HepG2 (cell line): ENCODE measurements around the gene PARD3. TPM values are rescaled to one million over a fixed set of nuclear protein-coding genes. Genes with fewer than 3 reads are reported as not detected.

Source experiments
- ATAC-seq: fragments of 200-7000 bp; cut with Tn5 transposase; 3 replicates; pipeline ENCODE4 v1.9.1; 2020; ENCODE audit warnings: mild to moderate bottlenecking, moderate library complexity
- BruUV-seq: library from RNA; stranded (reverse); fragments of 400-500 nt; replicated peaks from 2 replicates; lab custom pipeline; 2021; lab: Mats Ljungman, UMichigan
- CTCF ChIA-PET: fragments of 300-600 bp; formaldehyde crosslinking; extraction: SDS; loops from one replicate; lab custom pipeline; 2021; ENCODE audit warnings: low total read pairs, inconsistent platforms, low intra/inter-chr PET ratio; lab: Yijun Ruan, JAX
- POLR2A ChIA-PET: fragments of 350-600 bp; sonication (Branson Sonifier 250); formaldehyde crosslinking; loops from one replicate; lab custom pipeline; 2020; ENCODE audit warnings: antibody characterized with exemption, inconsistent platforms; lab: Yijun Ruan, JAX
- DNase-seq: peaks from one replicate; pipeline ENCODE4 v3.0.0-alpha.2; 2015; ENCODE audit warnings: low spot score
- FAIRE-seq: peaks from 3 replicates; lab custom pipeline; 2011; peaks lifted over from hg19 to GRCh38; lab: Jason Lieb, UNC
- H2AFZ ChIP-seq: one replicate; pipeline ENCODE4 v1.6.1; 2011; ENCODE audit warnings: low read length, inconsistent platforms
- H3K27ac ChIP-seq: fragments of 300-600 bp; 3 replicates; pipeline ENCODE4 v1.8.0; 2011; ENCODE audit warnings: mixed run types, mild to moderate bottlenecking, mixed read lengths, low read length, inconsistent platforms; ENCODE audit not compliant: insufficient read depth; ENCODE audit errors: extremely low read length
- H3K27me3 ChIP-seq, 2 experiments: fragments of 200-600 bp in 1 of 2; 2 replicates in 1 of 2; 3 replicates in 1 of 2; pipeline versions ENCODE4 v1.6.0 to v1.8.0; 2011; ENCODE audit warnings: low read length in 2 of 2, mild to moderate bottlenecking in 2 of 2, moderate library complexity in 2 of 2, inconsistent platforms in 1 of 2; ENCODE audit not compliant: insufficient read depth in 2 of 2, control insufficient read depth in 1 of 2
- H3K36me3 ChIP-seq, 2 experiments: fragments of 200-600 bp in 1 of 2; replicated peaks in 1 of 2; 2 replicates in 1 of 2; 3 replicates in 1 of 2; pipeline versions ENCODE4 v1.5.1 to v1.8.0; 2011; ENCODE audit warnings: low read length in 2 of 2, inconsistent platforms in 1 of 2; ENCODE audit not compliant: insufficient read depth in 2 of 2, control insufficient read depth in 1 of 2
- H3K4me1 ChIP-seq: 2 replicates; pipeline ENCODE4 v1.5.1; 2012; ENCODE audit warnings: low read length, inconsistent platforms; ENCODE audit not compliant: insufficient read depth
- H3K4me2 ChIP-seq: 2 replicates; pipeline ENCODE4 v1.6.0; 2011; ENCODE audit warnings: low read depth, low read length, inconsistent platforms
- H3K4me3 ChIP-seq, 3 experiments: fragments of 200-600 bp in 1 of 3; sonication (generic), shearing (Covaris generic) in 1 of 3; replicated peaks in 1 of 3; 2 replicates each; pipeline ENCODE4 v1.5.1; 2011 to 2016; ENCODE audit warnings: low read length in 3 of 3, inconsistent platforms in 2 of 3, low read depth in 2 of 3, mild to moderate bottlenecking in 2 of 3, control low read depth in 1 of 3, mixed read lengths in 1 of 3; ENCODE audit not compliant: insufficient read depth in 1 of 3
- H3K79me2 ChIP-seq: one replicate; pipeline ENCODE4 v1.6.1; 2011; ENCODE audit warnings: low read length, inconsistent platforms; ENCODE audit not compliant: insufficient read depth
- H3K9ac ChIP-seq: 2 replicates; pipeline ENCODE4 v1.6.0; 2011; ENCODE audit warnings: mild to moderate bottlenecking, low read depth, low read length, inconsistent platforms; ENCODE audit not compliant: insufficient read depth
- H3K9me3 ChIP-seq: 2 replicates; pipeline ENCODE4 v1.5.1; 2012; ENCODE audit warnings: mild to moderate bottlenecking, low read length
- H4K20me1 ChIP-seq: 2 replicates; pipeline ENCODE4 v1.6.0; 2011; ENCODE audit warnings: inconsistent platforms, mild to moderate bottlenecking, low read length, moderate library complexity; ENCODE audit not compliant: insufficient read depth
- MAFF ChIP-seq: IDR thresholded peaks from 2 replicates; pipeline ENCODE4 v1.6.1; 2011; ENCODE audit warnings: low read depth, low read length, improper control_type of control experiment
- MAFK ChIP-seq, 2 experiments: IDR thresholded peaks in 1 of 2; conservative IDR thresholded peaks in 1 of 2; 2 replicates each; pipeline ENCODE4 v1.6.1; 2011; ENCODE audit warnings: improper control_type of control experiment in 2 of 2, low read length in 2 of 2
- MTF2 ChIP-seq: sonication (generic); formaldehyde crosslinking; IDR thresholded peaks from 2 replicates; pipeline ENCODE4 v1.5.0; 2020; ENCODE audit warnings: missing genetic modification reagents, borderline replicate concordance
- ZFP36L1 ChIP-seq: sonication (generic); formaldehyde crosslinking; IDR thresholded peaks from 2 replicates; pipeline ENCODE4 v1.8.0; 2022; ENCODE audit warnings: mild to moderate bottlenecking, missing genetic modification reagents, moderate library complexity
- ZKSCAN8 ChIP-seq: IDR thresholded peaks from 2 replicates; pipeline ENCODE4 v1.6.1; 2016; ENCODE audit warnings: borderline replicate concordance, missing genetic modification reagents, missing compliant biosample characterization
- WGBS: methylation state at CpG from one replicate; pipeline ENCODE4 v1.1.6; 2017; ENCODE audit warnings: low lambda C conversion rate; 5-methylcytosine and 5-hydroxymethylcytosine counted together
- in situ Hi-C: cut with HindIII; loops from 2 replicates; pipeline ENCODE4 v1.10.0; 2017; ENCODE audit warnings: low pct_unique_long_range_greater_than_20kb; ENCODE audit not compliant: extremely low pct_ligation_motif_present
- intact Hi-C: fragments of 100-400 bp; cut with micrococcal nuclease; formaldehyde crosslinking; loops from one replicate; pipeline ENCODE4 v1.10.0; 2022; ENCODE audit not compliant: unreplicated experiment
- polyA plus RNA-seq, 8 experiments: library from polyadenylated mRNA; depleted of rRNA in 3 of 8; stranded (reverse) in 7 of 8; unstranded in 1 of 8; fragments of >200 nt; fragmentation: Illumina TruSeq in 4 of 8; extraction: Trizol in 4 of 8; gene quantifications; 2 replicates each; pipeline versions ENCODE4 v1.2.1 to v1.2.3, GENCODE V29; 2011 to 2016; ENCODE audit warnings: low read depth in 4 of 8, missing spikeins in 1 of 8, mixed read lengths in 1 of 8; ENCODE audit not compliant: insufficient read depth in 1 of 8
- total RNA-seq, 5 experiments: library from RNA; depleted of rRNA; stranded (reverse); fragments of >200 nt; fragmentation: Illumina TruSeq; extraction: Trizol; gene quantifications; 2 replicates each; pipeline ENCODE4 v1.2.3, GENCODE V29; 2016; ENCODE audit warnings: low read depth in 1 of 5
- TF ChIP-seq, protein P1 (sequence below): sonication (generic); formaldehyde crosslinking; IDR thresholded peaks from 2 replicates; pipeline ENCODE4 v1.8.1; 2023; ENCODE audit warnings: mild to moderate bottlenecking, moderate library complexity, missing genetic modification reagents
- TF ChIP-seq, protein P2 (sequence below): sonication (generic); formaldehyde crosslinking; IDR thresholded peaks from 2 replicates; pipeline ENCODE4 v1.9.0; 2021; ENCODE audit warnings: missing genetic modification reagents, borderline replicate concordance
- TF ChIP-seq, protein P3 (sequence below): sonication (generic); formaldehyde crosslinking; IDR thresholded peaks from 2 replicates; pipeline ENCODE4 v1.8.1; 2023; ENCODE audit warnings: mild to moderate bottlenecking, missing genetic modification reagents
- TF ChIP-seq, protein P4 (sequence below): sonication (generic); formaldehyde crosslinking; IDR thresholded peaks from 2 replicates; pipeline ENCODE4 v1.4.0; 2020; ENCODE audit warnings: missing genetic modification reagents, borderline replicate concordance
- TF ChIP-seq, protein P5 (sequence below): sonication (generic); formaldehyde crosslinking; IDR thresholded peaks from 2 replicates; pipeline ENCODE4 v1.5.0; 2020; ENCODE audit warnings: mild to moderate bottlenecking, missing genetic modification reagents

PARD3 gene
- total and polyA plus RNA-seq, 2 of the 13 experiments (the other 11 are each of a cell fraction or from before 2014, with no cell fraction given): 40.9 to 60.0 TPM

DNA sequence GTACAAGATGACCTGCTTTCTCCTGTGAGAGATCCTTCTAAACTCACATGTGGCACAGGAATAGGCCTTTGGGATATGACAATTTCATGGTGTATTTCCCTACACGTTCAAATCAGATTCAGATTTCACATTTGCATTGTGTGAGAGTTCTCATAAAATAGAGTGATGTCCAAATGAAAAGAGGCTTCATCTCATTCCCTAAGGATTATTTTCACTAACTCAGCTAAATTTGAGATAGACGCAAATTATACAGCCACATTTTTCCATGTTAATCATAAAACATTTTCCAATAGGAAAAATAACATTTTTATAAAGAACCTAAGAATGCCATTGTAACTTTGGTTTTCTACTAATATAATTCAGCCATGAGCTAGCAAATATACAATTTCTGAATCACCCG, 35.5 kb upstream of the PARD3 start:
- DNase-seq (no peak), ATAC-seq (no peak), FAIRE-seq (no peak)
- Histone ChIP-seq H3K36me3 (no peaks in the 10 kb centered on the region), H3K27me3 (no peaks in the 10 kb centered on the region), H3K79me2 (no peaks in the 10 kb centered on the region), H4K20me1 (no peaks in the 10 kb centered on the region), H3K4me1 (no peaks in the 10 kb centered on the region), H2AFZ (no peak overlapping the region), H3K4me2 (no peak overlapping the region), H3K27ac (no peak overlapping the region), H3K9me3 (no peaks in the 10 kb centered on the region), H3K4me3 (no peak overlapping the region), H3K9ac (no peak overlapping the region)
- 64% methylated on average over 3 of the region's 3 CpGs for WGBS
- ChIA-PET POLR2A (no interaction called here), CTCF (no interaction called here)
- in situ Hi-C loops: no loop called here
- no TSS peak for BruUV-seq
- intact Hi-C loops: no loop called here
- TF ChIP-seq MAFK (conservative IDR thresholded peaks at IDR 0.05 in 1 of 2, IDR thresholded peaks at IDR 0.05 in 1 of 2; ENCODE audit: low read length in 2 of 2): peak; percentile 43 to 46; a peak in 3 of 4 replicates
- TF ChIP-seq ZKSCAN8 (CRISPR knock-in tag): no peak
- TF ChIP-seq, protein P1, sequence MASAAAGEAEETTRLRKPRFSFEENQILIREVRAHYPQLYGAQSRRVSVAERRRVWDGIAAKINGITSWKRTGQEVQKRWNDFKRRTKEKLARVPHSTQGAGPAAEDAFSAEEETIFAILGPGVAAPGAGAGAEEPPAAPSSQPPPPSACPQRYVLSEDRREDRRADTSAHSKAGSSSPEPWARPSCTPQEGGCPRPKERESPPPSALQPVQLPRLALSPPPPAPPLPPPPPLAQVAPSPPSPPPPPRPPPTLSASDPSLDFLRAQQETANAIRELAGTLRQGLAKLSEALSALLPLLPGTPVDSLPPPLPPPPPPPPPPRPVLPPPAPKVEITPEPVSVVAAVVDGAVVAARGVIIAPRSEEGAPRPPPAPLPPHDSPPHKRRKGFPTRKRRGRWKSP (CRISPR knock-in tag): no peak
- TF ChIP-seq, protein P2, sequence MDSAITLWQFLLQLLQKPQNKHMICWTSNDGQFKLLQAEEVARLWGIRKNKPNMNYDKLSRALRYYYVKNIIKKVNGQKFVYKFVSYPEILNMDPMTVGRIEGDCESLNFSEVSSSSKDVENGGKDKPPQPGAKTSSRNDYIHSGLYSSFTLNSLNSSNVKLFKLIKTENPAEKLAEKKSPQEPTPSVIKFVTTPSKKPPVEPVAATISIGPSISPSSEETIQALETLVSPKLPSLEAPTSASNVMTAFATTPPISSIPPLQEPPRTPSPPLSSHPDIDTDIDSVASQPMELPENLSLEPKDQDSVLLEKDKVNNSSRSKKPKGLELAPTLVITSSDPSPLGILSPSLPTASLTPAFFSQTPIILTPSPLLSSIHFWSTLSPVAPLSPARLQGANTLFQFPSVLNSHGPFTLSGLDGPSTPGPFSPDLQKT (CRISPR knock-in tag): no peak
- no peak for TF ChIP-seq MTF2
- TF ChIP-seq, protein P3, sequence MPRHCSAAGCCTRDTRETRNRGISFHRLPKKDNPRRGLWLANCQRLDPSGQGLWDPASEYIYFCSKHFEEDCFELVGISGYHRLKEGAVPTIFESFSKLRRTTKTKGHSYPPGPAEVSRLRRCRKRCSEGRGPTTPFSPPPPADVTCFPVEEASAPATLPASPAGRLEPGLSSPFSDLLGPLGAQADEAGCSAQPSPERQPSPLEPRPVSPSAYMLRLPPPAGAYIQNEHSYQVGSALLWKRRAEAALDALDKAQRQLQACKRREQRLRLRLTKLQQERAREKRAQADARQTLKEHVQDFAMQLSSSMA (CRISPR knock-in tag): no peak
- TF ChIP-seq, protein P4, sequence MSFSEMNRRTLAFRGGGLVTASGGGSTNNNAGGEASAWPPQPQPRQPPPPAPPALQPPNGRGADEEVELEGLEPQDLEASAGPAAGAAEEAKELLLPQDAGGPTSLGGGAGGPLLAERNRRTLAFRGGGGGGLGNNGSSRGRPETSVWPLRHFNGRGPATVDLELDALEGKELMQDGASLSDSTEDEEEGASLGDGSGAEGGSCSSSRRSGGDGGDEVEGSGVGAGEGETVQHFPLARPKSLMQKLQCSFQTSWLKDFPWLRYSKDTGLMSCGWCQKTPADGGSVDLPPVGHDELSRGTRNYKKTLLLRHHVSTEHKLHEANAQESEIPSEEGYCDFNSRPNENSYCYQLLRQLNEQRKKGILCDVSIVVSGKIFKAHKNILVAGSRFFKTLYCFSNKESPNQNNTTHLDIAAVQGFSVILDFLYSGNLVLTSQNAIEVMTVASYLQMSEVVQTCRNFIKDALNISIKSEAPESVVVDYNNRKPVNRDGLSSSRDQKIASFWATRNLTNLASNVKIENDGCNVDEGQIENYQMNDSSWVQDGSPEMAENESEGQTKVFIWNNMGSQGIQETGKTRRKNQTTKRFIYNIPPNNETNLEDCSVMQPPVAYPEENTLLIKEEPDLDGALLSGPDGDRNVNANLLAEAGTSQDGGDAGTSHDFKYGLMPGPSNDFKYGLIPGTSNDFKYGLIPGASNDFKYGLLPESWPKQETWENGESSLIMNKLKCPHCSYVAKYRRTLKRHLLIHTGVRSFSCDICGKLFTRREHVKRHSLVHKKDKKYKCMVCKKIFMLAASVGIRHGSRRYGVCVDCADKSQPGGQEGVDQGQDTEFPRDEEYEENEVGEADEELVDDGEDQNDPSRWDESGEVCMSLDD (CRISPR knock-in tag): no peak
- TF ChIP-seq, protein P5, sequence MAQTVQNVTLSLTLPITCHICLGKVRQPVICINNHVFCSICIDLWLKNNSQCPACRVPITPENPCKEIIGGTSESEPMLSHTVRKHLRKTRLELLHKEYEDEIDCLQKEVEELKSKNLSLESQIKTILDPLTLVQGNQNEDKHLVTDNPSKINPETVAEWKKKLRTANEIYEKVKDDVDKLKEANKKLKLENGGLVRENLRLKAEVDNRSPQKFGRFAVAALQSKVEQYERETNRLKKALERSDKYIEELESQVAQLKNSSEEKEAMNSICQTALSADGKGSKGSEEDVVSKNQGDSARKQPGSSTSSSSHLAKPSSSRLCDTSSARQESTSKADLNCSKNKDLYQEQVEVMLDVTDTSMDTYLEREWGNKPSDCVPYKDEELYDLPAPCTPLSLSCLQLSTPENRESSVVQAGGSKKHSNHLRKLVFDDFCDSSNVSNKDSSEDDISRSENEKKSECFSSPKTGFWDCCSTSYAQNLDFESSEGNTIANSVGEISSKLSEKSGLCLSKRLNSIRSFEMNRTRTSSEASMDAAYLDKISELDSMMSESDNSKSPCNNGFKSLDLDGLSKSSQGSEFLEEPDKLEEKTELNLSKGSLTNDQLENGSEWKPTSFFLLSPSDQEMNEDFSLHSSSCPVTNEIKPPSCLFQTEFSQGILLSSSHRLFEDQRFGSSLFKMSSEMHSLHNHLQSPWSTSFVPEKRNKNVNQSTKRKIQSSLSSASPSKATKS (CRISPR knock-in tag): no peak
- TF ChIP-seq MAFF: peak; percentile 31; the same call in 1 of the 2 replicates
- TF ChIP-seq ZFP36L1 (CRISPR knock-in tag): no peak
